GM18508 (cell line): ENCODE results near the gene ISCA2.
"Not testable (repeated sequence)": the region's sequence is repeated elsewhere in the genome, so short reads cannot be mapped to it uniquely, and the experiment has no call there.

Source experiments
- ATAC-seq: cut with Tn5 transposase; IDR thresholded peaks from one replicate; pipeline ENCODE4 v1.9.1; 2021; ENCODE audit warnings: moderate number of reproducible peaks; ENCODE audit not compliant: insufficient read depth, unreplicated experiment

ISCA2 gene

DNA sequence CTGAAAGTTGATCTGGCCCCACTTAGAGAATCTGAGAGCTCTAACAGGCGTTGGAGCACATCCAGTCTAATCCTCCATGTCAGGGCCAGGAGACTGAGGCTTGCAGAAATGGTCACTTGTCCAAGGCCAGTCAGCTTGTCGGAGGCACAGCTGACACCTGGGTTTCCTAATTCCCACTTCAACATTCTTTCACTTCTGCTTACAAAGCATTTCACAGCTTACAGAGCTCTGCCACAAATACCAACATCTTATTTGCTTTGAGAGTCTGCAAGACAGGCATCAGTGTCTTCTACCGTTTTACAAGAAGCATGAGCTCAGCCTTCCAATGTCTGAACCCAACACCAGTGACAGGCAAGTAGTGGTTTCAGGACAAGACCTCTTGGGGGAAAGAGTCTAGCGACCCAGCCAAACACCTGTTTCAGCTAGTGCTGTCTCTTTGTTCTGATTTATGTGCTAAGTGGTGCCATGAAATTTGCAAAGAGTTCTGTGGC, 31.8 kb downstream of the ISCA2 start:
- ATAC-seq = no peak

DNA sequence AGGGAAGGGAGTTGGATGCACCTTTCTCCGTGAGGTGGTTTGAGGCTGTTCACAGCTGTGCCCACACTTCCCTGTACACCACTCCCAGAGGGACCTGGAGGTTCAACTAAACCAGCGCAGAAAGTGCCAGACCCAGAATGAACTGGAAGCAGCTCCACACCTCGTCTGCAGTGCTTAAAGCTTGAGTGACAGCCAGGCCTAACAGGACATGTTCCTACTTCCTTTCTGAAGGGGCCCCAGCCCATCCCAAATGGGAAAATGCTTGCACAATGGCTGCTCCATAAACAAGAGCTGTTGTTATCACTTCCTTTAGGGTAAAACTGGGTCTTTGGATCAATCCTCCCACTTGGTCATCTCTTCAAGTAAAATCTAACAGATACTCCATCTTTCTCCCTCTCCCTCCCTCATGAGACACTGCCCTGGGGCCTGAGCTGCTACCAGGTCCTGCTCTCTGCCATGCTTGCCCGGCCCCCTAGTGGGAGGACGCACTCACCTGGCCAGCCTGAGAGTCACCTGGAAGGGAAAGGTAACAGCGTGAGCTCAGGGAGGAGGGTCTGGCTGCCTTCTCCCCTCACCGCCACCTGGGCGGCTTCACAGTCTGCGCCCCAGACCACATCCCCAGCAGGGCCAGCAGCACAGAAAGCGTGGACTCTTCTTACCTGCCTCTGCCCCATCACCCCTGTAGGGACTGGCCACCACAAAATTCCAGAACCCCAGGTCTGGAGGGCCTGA, 33.5 kb downstream of the ISCA2 start:
- ATAC-seq = no peak

DNA sequence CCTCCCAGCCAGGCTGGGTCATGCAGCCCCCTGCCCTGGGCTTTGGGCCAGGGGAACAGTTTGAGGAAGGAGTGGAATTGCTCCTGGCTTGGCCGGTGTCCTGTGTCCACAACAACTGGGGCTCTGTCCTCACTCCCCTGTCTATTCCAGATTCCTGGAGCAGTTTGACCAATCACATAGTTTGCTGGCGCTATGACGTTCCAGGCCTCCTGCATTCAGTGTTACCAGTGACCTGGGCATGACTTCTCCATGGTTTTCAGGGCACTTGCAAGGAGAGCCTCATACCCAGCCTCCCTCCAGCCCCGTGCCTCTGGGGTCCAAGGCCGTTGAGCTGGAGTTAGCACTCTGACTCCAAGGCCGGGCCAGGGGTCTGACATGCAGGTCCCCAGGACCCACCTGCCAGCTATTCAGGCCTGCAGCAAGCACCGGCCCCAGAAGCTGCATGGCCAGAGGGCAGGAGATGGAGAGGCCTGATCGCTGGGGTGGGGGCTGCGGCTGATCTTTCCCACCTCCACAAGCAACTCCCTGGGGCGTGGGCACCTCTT, 34.2 kb downstream of the ISCA2 start:
- no peak for ATAC-seq

DNA sequence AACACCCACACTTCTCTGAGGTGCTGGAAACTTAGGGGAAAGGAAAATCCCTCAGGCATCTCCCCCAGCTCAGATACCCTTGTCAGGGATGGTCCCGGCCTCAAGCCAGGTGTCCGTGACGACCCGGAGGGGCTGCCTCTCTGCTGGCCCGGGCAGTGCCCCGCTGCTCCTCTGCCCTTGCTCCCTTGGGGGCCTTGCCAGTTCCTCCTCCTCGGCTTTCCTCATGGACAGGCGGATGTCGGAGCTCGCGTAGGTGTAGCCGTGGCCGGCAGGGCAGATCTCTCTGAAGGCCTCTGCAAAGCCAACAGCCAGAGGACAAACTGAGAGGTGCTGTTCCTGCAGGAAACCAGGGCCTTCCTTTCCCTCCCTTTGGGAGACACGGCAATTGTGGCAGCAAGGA, 34.8 kb downstream of the ISCA2 start:
- no peak for ATAC-seq

DNA sequence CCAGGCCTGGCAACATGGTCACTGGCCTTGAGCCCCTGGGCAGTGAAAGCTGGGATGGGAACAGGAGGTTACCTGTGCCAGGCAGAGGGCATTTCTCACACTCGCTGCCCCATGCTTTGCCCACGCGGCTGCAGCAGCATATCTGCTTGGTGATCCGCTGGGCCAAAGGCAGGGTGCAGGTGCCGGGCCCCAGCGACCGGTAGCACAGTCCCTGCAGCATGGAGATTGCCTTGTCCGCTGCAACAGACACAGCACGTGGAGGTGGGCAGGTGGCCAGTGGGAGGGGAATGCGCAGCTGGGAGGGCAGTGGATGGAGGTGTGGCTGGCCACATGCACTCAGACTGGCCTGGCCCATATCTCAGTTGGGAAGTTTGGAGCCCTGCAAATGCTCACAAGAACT, 35.3 kb downstream of the ISCA2 start:
- ATAC-seq = no peak

DNA sequence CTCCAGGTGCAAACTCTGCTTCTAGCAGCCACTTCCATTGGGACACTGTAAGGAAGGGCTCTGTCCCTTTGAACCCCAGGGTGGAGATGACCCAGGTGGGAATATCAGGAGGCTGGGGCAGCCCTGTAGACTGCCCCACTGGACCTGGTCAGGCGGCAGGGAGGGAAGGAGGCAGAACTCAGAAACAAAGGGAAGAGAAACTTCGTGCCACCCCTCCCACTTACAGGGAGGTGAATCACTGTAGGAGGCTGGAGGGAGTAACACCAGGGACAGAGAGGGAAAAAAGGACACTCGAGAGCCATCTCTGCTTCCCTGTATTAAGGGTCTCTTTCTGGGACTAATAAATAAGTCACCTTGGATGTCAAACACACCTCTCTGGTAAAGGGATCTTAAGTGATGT, 37.4 kb downstream of the ISCA2 start:
- no peak for ATAC-seq

DNA sequence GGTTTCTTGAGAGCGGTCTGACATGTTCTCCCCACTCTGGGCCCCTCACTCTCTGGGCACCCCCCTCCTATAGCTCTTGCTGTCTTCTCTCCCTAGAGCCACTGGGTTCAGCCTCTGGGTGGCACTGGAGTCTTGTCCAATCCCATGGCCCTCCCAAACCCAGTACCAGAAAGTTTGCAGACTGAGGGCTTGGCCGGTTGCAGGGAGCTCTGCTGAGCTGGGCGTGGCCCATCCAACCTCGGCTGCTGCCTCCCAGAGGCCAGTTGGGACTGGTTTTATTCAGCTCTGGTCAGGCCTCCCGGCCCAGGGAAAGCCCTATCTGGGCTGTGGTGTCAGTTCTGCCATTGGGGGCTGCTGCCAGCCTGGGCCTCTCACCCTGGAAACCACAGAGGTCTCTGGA, 37.9 kb downstream of the ISCA2 start:
- ATAC-seq = no peak

DNA sequence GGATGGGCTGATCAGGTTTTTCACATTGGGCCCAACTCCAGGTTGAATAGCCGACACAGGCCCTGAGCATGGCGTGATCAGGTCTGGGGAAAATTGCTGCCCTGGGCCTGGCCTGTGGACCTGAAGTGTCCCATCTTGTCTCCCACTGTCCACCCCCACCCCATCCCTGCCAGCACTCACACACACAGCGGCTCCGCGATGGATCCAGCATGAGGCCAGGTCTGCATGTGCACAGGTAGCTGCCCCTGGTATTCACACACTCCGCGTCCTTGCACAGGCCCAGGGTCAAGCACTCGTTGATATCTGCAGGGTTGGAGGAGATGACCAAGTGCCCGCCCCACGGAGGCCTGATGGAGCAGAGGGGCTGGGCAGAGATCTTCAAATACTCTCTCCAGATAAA, 38.7 kb downstream of the ISCA2 start:
- ATAC-seq = no peak

DNA sequence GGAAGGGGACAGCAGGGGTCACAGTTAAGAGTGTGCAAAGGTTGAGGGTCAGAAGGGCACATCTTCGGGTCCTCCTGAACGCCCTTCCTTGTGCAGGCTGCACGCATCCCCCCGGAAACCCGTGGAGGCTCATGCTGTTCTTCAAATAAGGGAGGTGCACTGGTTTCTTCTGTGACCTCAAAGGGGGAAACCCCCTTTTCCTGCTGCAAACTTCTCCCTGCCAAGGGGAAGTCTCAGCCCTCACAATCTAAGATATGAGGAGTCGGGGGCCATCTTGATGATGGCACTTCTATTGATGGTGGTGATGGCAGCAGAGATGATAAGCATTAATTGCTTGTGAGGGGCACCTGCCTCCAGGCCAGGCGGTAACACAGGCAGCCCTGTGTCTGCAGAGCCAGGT, 40.0 kb downstream of the ISCA2 start:
- no peak for ATAC-seq

DNA sequence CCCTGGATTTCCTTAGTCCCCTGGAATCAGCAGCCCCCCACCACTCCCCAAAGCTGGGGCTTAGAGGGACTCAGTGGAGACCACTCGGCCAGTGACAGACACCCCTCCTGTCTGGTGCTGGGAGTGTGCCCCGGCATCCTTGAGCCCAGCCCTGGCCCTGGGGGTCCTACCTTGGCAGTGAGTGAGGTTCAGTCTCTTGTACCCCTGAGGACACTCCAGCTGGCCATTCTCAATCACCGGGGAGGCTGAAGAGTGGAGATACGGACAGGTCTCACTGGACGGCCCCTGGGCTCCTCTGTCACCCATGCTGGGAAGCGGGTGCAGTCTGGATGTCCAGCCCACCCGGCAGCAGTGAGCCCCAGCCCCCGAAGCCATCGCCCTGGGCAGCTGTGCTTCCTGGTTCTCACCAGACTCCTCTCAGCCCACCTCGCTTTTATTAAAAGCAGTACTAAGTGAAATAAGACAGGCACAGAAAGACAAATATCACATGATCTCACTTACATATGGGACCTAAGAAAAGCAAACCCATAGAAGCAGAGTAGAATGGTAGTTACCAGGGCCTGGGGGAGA, 42.3 kb downstream of the ISCA2 start:
- no peak for ATAC-seq

DNA sequence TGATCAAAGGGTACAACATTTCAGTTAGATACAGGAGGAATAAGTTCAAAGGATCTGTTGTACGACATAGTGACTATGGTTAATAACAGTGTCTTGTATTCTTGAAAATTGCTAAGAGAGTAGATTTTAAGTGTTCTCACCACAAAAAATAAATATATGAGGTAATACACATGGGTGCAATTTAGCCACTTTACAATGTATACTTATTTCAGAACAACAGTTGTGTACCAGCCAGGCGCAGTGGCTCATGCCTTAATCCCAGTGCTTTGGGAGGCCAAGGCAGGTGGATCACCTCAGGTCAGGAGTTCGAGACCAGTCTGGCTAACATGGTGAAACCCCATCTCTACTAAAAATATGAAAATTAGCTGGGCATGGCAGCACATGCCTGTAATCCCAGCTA, 42.8 kb downstream of the ISCA2 start:
- not testable (repeated sequence) for ATAC-seq

DNA sequence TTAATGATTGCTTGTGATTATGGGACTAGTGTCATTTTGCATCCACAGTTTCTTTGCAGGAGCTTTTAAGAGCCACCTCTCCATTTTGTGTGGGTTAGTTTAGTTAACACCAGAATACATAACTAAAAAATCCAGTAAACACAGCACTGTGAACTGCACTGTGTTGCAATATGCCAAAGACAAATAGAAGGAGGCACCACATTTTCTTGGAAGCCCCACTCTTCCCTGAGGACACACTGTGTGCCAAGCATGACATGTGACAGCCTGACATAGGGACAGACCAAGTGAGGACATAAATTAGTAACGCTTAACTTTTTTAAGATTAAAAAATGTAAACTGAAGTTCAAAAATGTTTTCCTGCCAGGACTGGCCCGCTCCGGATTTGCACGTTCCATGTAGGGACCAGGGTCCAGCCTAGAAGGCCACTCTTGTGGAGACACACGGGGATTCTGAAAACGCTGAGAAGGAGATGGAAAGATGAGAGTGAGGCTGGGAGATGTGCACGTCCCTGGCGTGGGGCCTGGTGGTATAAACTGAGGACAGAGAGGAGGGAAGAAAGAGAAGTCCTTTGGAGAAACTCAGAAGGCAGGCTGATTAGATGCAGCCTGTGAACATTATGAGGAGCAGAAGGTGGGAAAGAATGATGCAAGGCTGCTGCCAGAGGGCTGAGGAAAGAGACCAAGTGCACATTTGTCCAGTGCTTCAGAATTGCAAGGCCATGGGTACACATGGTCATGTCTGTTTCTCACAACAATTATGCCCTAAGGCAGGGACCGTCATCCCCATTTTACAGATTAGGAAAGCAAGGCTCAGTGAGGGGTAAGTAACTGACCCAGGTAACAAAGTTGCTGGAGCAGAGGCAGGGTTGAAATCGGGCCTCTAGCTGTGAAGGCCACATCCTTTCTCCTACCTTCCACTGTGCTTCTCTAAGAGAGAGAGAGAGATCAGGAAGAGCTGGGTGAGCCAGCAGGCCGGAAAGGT, 45.1 kb downstream of the ISCA2 start:
- ATAC-seq = no peak

DNA sequence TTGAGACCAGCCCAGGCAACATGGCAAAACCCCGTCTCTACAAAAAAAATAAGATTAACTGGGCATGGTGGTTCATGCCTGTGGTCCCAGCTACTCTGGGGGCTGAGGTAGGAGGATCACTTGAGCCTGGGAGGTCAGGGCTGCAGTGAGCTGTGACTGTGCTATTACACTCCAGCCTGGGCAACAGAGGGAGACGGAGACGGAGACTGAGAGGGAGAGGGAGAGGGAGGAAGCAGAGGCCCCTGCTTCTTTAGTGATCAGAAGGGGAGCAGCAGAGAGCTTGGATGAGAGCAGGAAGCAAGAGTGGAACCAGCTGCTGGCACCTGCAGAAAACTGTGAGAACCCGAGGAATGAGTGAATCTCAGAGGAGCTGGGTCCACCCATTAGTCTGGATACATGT, 45.9 kb downstream of the ISCA2 start:
- ATAC-seq = no peak

DNA sequence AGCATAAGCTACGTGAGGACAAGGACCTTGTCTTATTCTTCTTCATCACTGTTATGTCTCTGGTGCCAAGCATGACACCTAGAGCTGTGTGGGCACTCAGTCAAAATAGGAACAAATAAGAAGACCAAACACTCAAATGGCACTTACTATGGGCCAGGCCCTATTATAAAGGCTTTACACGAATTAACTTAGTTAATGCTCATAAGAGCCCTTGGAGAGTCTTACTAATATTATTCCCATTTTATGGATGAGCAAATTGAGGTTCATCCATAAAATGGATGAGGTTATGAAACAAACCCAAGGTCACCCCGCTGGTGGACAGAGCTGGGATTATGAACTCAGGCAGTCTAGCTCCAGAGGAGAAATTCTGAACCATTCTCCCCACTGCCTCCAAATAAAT, 47.7 kb downstream of the ISCA2 start:
- no peak for ATAC-seq

DNA sequence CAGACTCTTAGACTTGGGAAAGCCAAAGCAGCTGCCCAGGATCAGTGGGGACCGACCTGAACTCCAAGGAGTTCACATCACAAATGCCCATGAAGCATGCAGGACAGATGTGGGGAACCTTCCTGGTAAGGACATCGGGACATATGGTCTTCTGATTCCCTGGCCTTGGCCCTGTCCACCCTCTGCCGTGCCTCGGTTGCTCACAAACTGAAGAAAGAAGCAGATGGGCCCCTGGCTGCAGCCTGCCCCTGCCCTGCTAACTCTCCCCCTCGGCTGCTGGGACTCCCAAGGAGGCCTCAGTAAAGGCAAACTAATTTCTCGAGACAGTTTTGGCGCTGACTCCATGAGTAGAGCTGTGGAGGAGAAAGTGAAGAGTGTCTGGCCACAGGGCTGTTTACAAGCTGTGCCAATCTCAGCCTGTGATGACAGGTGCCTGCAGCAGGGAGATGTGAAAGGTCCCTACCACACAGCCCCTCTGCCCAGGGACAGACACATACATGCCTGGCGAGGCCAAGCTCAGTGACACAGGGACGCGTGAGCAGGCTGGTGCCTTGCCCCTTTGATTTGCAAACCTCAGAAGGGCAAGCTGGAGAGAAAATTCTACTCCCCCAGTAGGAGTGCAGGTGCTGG, 48.6 kb downstream of the ISCA2 start:
- no peak for ATAC-seq

DNA sequence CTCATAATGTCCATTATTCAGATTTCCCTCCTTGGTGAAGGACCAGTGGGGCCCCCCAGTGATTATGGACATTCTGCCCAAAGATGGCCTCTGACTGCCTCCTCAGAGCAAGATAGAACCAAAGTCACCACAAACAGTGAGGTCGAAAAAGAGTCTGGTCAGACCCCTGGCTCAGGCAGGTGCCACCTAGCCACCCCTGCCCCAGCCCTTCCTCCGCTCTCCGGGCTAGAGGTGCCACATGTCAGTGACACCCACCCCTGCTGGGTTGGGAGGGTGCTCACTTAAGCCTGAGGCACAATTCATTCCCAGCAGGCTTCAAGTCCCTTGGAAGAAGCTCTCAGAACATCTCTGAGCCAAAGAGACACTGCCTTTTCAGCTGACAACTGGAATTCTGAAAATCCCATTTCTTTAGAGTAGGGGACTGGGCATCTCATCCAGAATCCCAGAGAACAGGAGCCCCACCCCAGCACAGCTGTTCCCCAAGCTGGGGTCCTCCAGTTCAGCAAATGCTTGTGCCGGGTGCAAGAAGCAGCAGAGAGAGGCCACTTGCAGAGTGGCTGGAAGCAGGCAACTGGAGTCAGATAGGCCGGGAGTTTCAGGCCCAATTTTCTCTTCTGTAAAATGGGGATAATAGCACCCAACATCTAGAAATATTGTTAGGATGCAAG, 50.3 kb downstream of the ISCA2 start:
- ATAC-seq = no peak

DNA sequence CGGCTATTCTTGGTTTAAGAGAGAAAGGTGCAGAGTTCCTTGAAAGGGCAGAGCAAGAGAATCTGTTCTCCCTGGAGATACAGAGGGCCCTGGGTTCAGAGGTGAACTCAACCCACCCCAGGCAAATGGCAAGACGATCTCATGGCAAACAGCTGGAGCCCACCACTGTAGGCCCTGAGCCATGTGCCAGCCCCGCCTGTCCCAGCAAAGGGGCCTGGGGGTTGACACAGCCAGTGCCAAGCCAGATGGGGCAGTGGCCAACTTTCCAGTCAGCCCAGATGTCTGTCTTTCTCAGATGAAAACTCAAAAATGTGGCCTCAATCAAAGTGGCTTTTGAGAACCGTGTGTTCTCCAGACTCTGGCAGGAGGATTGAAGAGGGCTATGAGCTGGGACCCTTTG, 51.8 kb downstream of the ISCA2 start:
- no peak for ATAC-seq

DNA sequence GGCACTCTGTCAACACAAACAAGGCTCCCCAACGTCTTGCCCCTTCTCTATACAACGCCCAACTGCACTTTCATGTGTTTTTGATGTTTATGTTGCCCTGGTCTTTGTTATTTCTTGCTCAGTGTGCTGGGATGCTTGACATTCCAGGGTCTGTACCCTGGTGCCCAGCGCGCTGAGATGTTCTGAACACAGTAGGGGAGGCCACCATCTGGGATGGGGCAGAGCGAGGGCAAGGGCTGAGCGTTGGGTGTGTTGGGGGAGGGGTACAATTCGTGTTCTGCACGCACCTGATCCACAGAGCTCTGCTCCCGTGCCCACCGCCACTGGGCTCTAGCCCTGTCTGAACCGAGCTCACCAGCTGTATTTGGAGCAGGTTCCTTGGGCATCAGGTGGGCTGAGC, 52.9 kb downstream of the ISCA2 start:
- ATAC-seq = no peak
